Osteocyte (in vitro differentiated cells): ENCODE results near the gene FAM3A. TPM values are rescaled to one million over a fixed set of nuclear protein-coding genes. Genes with fewer than 3 reads are reported as not detected.

Experiments used
- DNase-seq: peaks from one replicate; pipeline ENCODE4 v3.0.0; 2021; ENCODE audit warnings: mixed read lengths; ENCODE audit not compliant: unreplicated experiment; ENCODE audit errors: extremely low spot score
- H3K27ac Mint-ChIP-seq: one replicate; pipeline ENCODE4 v1.8.0; 2021; ENCODE audit warnings: mild to moderate bottlenecking, mixed read lengths; ENCODE audit not compliant: unreplicated experiment
- H3K27me3 Mint-ChIP-seq: one replicate; pipeline ENCODE4 v1.8.0; 2021; ENCODE audit warnings: mixed read lengths; ENCODE audit not compliant: unreplicated experiment
- H3K36me3 Mint-ChIP-seq: one replicate; pipeline ENCODE4 v1.8.0; 2021; ENCODE audit warnings: mixed read lengths; ENCODE audit not compliant: unreplicated experiment
- H3K4me1 Mint-ChIP-seq: one replicate; pipeline ENCODE4 v1.8.0; 2021; ENCODE audit warnings: mixed read lengths; ENCODE audit not compliant: unreplicated experiment
- H3K4me3 Mint-ChIP-seq: one replicate; pipeline ENCODE4 v1.8.0; 2021; ENCODE audit warnings: mild to moderate bottlenecking, moderate library complexity, mixed read lengths; ENCODE audit not compliant: unreplicated experiment
- H3K9me3 Mint-ChIP-seq: one replicate; pipeline ENCODE4 v1.8.0; 2021; ENCODE audit warnings: mixed read lengths; ENCODE audit not compliant: unreplicated experiment
- CTCF ChIP-seq: fragments of 200-600 bp; sonication (generic); IDR thresholded peaks from 2 replicates; pipeline ENCODE4 v1.5.0; 2021; ENCODE audit warnings: antibody characterized with exemption, mild to moderate bottlenecking, moderate library complexity
- total RNA-seq: library from RNA; stranded (reverse); gene quantifications from 2 replicates; pipeline ENCODE4 v1.2.1, GENCODE V29; 2021

The FAM3A gene
- total RNA-seq, 1 donor from 2014 or later: 40.4 TPM

- no peak overlapping the region for H3K27ac Mint-ChIP-seq
- H3K9me3 Mint-ChIP-seq: no peaks in the 10 kb centered on the region
- DNase-seq: no peak
- no peaks in the 10 kb centered on the region for H3K27me3 Mint-ChIP-seq
- H3K4me1 Mint-ChIP-seq: no peaks in the 10 kb centered on the region
- H3K36me3 Mint-ChIP-seq: peaks cover 12% of the 10 kb centered on the region
- no peak for TF ChIP-seq CTCF
- no peak overlapping the region for H3K4me3 Mint-ChIP-seq
Observed at GRCh38 chrX:154467556-154467955, 48.5 kb downstream of the FAM3A start.

- DNase-seq: no peak
- Mint-ChIP-seq H3K4me3 (no peak overlapping the region), H3K27ac (no peak overlapping the region), H3K27me3 (no peaks in the 10 kb centered on the region), H3K36me3 (peaks cover 14% of the 10 kb centered on the region), H3K9me3 (no peaks in the 10 kb centered on the region), H3K4me1 (no peaks in the 10 kb centered on the region)
- TF ChIP-seq CTCF: no peak
Observed at GRCh38 chrX:154466907-154467306, 49.1 kb downstream of the FAM3A start.

- no peak overlapping the region for H3K27ac Mint-ChIP-seq
- peaks cover 2% of the 10 kb centered on the region for H3K4me1 Mint-ChIP-seq
- peaks cover 17% of the 10 kb centered on the region for H3K36me3 Mint-ChIP-seq
- no peak for TF ChIP-seq CTCF
- no peak overlapping the region for H3K4me3 Mint-ChIP-seq
- H3K27me3 Mint-ChIP-seq: no peaks in the 10 kb centered on the region
- no peaks in the 10 kb centered on the region for H3K9me3 Mint-ChIP-seq
- no peak for DNase-seq
Observed at GRCh38 chrX:154466036-154466435, 50.0 kb downstream of the FAM3A start.

- DNase-seq: no peak
- no peaks in the 10 kb centered on the region for H3K9me3 Mint-ChIP-seq
- no peak overlapping the region for H3K4me3 Mint-ChIP-seq
- H3K36me3 Mint-ChIP-seq: peaks cover 16% of the 10 kb centered on the region
- no peaks in the 10 kb centered on the region for H3K27me3 Mint-ChIP-seq
- H3K4me1 Mint-ChIP-seq: peaks cover 2% of the 10 kb centered on the region
- no peak for TF ChIP-seq CTCF
- H3K27ac Mint-ChIP-seq: no peak overlapping the region
Observed at GRCh38 chrX:154465601-154466000, 50.4 kb downstream of the FAM3A start.

- Mint-ChIP-seq H3K9me3 (no peaks in the 10 kb centered on the region), H3K4me1 (peaks cover 8% of the 10 kb centered on the region), H3K27me3 (no peaks in the 10 kb centered on the region), H3K36me3 (peaks cover 12% of the 10 kb centered on the region), H3K4me3 (no peak overlapping the region), H3K27ac (no peak overlapping the region)
- TF ChIP-seq CTCF: no peak
- no peak for DNase-seq
Observed at GRCh38 chrX:154464806-154465365, 51.1 kb downstream of the FAM3A start.
